DND-41 (cell line): Measurements from ENCODE around the gene LRP2BP.

Source experiments
- EZH2 ChIP-seq: IDR thresholded peaks from 3 replicates; pipeline ENCODE4 v1.6.1; 2012; ENCODE audit warnings: borderline replicate concordance, low read depth, mild to moderate bottlenecking, moderate library complexity, low read length, inconsistent platforms; ENCODE audit not compliant: severe bottlenecking
- TF ChIP-seq, protein P1 (sequence below): IDR thresholded peaks from 2 replicates; pipeline ENCODE4 v1.5.1; 2012; ENCODE audit warnings: borderline replicate concordance, low read length, moderate library complexity, mild to moderate bottlenecking; ENCODE audit not compliant: poor library complexity, severe bottlenecking; ENCODE audit errors: extremely low read depth

DNA sequence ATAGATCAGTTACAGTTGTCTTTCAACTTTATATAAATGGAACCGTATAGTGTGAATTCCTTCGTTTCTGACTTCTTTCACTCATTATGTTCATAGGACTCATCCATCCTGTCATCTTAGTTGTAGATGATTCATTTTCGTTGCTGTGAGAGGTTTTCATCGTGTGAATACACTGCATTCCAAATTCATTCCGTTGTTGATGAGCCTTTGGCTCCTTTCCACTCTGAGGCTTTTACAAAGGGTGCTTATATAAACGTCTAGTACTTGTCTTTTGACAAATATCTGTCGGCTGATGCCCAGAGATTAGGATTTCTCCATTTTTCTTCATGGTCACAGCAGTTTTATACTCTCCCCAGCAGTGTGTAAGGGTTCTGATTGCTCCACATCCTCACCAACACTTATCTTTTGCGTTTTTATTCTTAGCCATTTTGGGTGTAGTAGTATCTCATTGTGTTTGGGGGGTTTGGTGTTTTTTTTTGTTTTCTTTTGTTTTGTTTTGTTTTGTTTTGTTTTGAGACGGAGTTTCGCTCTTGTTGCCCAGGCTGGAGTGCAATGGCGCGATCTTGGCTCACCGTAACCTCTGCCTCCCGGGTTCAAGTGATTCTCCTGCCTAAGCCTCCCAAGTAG, 48.6 kb downstream of the LRP2BP start:
- TF ChIP-seq, protein P1, sequence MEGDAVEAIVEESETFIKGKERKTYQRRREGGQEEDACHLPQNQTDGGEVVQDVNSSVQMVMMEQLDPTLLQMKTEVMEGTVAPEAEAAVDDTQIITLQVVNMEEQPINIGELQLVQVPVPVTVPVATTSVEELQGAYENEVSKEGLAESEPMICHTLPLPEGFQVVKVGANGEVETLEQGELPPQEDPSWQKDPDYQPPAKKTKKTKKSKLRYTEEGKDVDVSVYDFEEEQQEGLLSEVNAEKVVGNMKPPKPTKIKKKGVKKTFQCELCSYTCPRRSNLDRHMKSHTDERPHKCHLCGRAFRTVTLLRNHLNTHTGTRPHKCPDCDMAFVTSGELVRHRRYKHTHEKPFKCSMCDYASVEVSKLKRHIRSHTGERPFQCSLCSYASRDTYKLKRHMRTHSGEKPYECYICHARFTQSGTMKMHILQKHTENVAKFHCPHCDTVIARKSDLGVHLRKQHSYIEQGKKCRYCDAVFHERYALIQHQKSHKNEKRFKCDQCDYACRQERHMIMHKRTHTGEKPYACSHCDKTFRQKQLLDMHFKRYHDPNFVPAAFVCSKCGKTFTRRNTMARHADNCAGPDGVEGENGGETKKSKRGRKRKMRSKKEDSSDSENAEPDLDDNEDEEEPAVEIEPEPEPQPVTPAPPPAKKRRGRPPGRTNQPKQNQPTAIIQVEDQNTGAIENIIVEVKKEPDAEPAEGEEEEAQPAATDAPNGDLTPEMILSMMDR, result no peak
- TF ChIP-seq EZH2, result no peak
